ENCODE results near the gene NINL. TPM values are rescaled to one million over a fixed set of nuclear protein-coding genes. Genes with fewer than 3 reads are reported as not detected.

Gene NINL
- polyA plus RNA-seq, 1 donor (not counting 4 experiments of a cell fraction or from before 2014, with no cell fraction given) = 0.79 TPM

DNA sequence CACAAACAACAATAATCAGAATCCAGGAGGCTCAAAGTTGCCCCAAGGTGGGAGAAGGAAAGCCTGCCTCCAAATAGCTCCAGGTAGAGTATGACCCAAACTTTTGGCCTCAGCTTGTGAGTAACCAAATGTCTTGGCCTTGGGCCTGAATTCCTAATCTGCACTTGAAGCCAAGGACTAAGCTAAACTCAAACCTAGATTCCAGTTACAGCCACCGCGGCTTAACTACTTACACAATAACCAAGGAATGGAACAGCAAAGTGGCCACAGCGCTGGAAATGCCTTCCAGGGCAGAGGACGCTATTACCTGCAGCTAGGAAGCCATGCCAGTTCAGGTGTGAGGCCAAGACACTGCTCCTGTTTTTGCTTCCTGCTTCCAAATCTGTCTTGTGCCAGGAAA lies 4.6 kb downstream of the NINL start:
- Histone ChIP-seq H3K27me3 (ENCODE audit: control insufficient read depth, extremely low read depth, insufficient read depth, low read length) (no peaks in the 10 kb centered on the region), H3K79me2 (ENCODE audit: control insufficient read depth, insufficient read depth, low read length) (no peaks in the 10 kb centered on the region), H3K9me1 (ENCODE audit: control insufficient read depth, extremely low read depth, insufficient read depth, low read length) (no peaks in the 10 kb centered on the region), H3K36me3 (ENCODE audit: control insufficient read depth in 2 of 2, extremely low read depth in 1 of 2, insufficient read depth in 2 of 2, low read length in 2 of 2) (no peaks in the 10 kb centered on the region), H3K4me3 (ENCODE audit: control insufficient read depth in 2 of 3, extremely low read depth in 1 of 3, insufficient read depth in 2 of 3, low read depth in 1 of 3, low read length in 3 of 3) (no peak overlapping the region), H4K20me1 (ENCODE audit: control insufficient read depth, extremely low read depth, insufficient read depth, low read length) (no peaks in the 10 kb centered on the region), H3K9me3 (ENCODE audit: control insufficient read depth, low read depth, low read length) (no peaks in the 10 kb centered on the region), H3K4me2 (ENCODE audit: control insufficient read depth, extremely low read depth, insufficient read depth, low read depth, low read length) (no peak overlapping the region), H3K4me1 (ENCODE audit: control insufficient read depth, extremely low read depth, insufficient read depth, low read length) (no peaks in the 10 kb centered on the region), H3K9ac (ENCODE audit: control insufficient read depth, extremely low read depth, insufficient read depth, low read length) (no peak overlapping the region), H2AFZ (ENCODE audit: control insufficient read depth, low read length) (no peak overlapping the region), H3K27ac (ENCODE audit: control insufficient read depth, insufficient read depth, low read length) (no peak overlapping the region)
- no peak for FAIRE-seq
- DNase-seq (ENCODE audit: low read depth, low spot score) = no peak
- TF ChIP-seq EZH2 (IDR thresholded peaks at IDR 0.05; ENCODE audit: low read length) = no peak
- TF ChIP-seq, protein P1, sequence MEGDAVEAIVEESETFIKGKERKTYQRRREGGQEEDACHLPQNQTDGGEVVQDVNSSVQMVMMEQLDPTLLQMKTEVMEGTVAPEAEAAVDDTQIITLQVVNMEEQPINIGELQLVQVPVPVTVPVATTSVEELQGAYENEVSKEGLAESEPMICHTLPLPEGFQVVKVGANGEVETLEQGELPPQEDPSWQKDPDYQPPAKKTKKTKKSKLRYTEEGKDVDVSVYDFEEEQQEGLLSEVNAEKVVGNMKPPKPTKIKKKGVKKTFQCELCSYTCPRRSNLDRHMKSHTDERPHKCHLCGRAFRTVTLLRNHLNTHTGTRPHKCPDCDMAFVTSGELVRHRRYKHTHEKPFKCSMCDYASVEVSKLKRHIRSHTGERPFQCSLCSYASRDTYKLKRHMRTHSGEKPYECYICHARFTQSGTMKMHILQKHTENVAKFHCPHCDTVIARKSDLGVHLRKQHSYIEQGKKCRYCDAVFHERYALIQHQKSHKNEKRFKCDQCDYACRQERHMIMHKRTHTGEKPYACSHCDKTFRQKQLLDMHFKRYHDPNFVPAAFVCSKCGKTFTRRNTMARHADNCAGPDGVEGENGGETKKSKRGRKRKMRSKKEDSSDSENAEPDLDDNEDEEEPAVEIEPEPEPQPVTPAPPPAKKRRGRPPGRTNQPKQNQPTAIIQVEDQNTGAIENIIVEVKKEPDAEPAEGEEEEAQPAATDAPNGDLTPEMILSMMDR (optimal IDR thresholded peaks at IDR 0.05 in 1 of 3, IDR thresholded peaks at IDR 0.05 in 1 of 3, conservative IDR thresholded peaks at IDR 0.05 in 1 of 3; ENCODE audit: extremely low read depth in 1 of 3, insufficient read depth in 2 of 3, low read length in 3 of 3) = no peak
- dilution Hi-C loops (cut with MboI; ENCODE audit: extremely low pct_ligation_motif_present, low sequenced_read_pairs) = no loop called here

DNA sequence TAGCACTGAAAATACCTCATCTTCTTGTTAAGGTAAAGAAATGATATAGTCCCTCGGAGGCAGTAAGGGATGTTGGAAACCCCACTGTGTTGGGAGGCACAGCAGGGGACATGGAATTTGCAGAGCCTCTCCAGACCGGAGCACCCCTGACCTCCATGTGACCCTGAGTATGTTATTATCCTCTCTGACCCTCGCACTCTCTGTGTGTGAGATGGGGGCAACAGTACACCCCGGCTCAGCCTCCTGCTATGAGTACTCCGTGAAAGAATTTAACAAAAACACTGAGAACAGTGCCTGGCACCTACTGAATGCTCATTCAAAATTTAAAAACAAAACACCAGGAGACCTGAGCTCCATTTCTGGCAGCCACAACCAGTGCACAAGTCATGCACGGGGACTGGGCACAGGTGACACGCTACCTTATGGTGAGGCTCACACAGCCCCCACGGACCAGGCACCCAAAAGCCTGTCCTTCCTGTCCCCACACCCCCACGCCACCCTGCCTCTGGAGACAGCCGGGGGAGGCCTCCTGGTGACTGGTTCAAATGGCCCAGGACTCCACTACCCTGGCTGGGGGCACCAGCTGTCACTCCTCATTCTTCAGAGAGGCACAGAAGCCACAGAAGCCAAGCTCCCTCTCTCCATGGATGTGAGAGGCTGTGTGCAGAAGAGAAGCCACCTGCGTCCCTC lies 6.1 kb downstream of the NINL start:
- no peak overlapping the region for H3K9ac ChIP-seq (ENCODE audit: control insufficient read depth, extremely low read depth, insufficient read depth, low read length)
- DNase-seq (ENCODE audit: low read depth, low spot score) (no peak), FAIRE-seq (no peak)
- no peaks in the 10 kb centered on the region for H3K79me2 ChIP-seq (ENCODE audit: control insufficient read depth, insufficient read depth, low read length)
- no peak overlapping the region for H3K4me3 ChIP-seq (ENCODE audit: control insufficient read depth in 2 of 3, extremely low read depth in 1 of 3, insufficient read depth in 2 of 3, low read depth in 1 of 3, low read length in 3 of 3)
- no peaks in the 10 kb centered on the region for H3K27me3 ChIP-seq (ENCODE audit: control insufficient read depth, extremely low read depth, insufficient read depth, low read length)
- dilution Hi-C loops (cut with MboI; ENCODE audit: extremely low pct_ligation_motif_present, low sequenced_read_pairs) = no loop called here
- TF ChIP-seq EZH2 (IDR thresholded peaks at IDR 0.05; ENCODE audit: low read length) = no peak
- TF ChIP-seq, protein P1 (optimal IDR thresholded peaks at IDR 0.05 in 1 of 3, IDR thresholded peaks at IDR 0.05 in 1 of 3, conservative IDR thresholded peaks at IDR 0.05 in 1 of 3; ENCODE audit: extremely low read depth in 1 of 3, insufficient read depth in 2 of 3, low read length in 3 of 3) = no peak
- H2AFZ ChIP-seq (ENCODE audit: control insufficient read depth, low read length) = no peak overlapping the region
- H4K20me1 ChIP-seq (ENCODE audit: control insufficient read depth, extremely low read depth, insufficient read depth, low read length) = no peaks in the 10 kb centered on the region
- H3K4me1 ChIP-seq (ENCODE audit: control insufficient read depth, extremely low read depth, insufficient read depth, low read length) = no peaks in the 10 kb centered on the region
- no peaks in the 10 kb centered on the region for H3K36me3 ChIP-seq (ENCODE audit: control insufficient read depth in 2 of 2, extremely low read depth in 1 of 2, insufficient read depth in 2 of 2, low read length in 2 of 2)
- no peak overlapping the region for H3K27ac ChIP-seq (ENCODE audit: control insufficient read depth, insufficient read depth, low read length)
- H3K9me1 ChIP-seq (ENCODE audit: control insufficient read depth, extremely low read depth, insufficient read depth, low read length) = no peaks in the 10 kb centered on the region
- no peak overlapping the region for H3K4me2 ChIP-seq (ENCODE audit: control insufficient read depth, extremely low read depth, insufficient read depth, low read depth, low read length)
- H3K9me3 ChIP-seq (ENCODE audit: control insufficient read depth, low read depth, low read length) = no peaks in the 10 kb centered on the region
